HL-60 (cell line): ENCODE results near the gene GRID1.

Experiments
- POLR2AphosphoS5 ChIP-seq: IDR thresholded peaks from 2 replicates; pipeline ENCODE4 v1.6.1; 2012; ENCODE audit warnings: low read depth
- TF ChIP-seq, protein P1 (sequence below): IDR thresholded peaks from one replicate; pipeline ENCODE4 v1.5.1; 2011; ENCODE audit warnings: low read length, control low read depth, inconsistent platforms; ENCODE audit not compliant: insufficient read depth

DNA sequence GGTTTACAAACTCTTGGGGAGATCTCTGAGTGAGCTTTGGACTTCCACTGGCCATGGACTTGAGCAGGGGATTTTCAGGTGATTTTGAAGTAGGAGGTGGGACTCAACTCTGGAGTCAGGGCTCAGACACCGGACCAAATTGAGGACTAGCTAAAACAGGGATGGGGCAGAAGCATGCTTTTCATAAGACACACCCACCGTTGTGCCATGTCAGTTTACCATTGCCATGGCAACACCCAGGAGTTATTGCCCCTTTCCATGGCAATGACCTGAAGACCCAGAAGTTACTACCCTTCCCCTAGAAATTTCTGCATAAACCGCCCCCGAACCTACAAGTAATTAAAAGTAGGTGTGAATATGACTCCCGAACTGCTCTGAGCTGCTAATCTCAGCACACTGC, 320.7 kb downstream of the GRID1 start:
- TF ChIP-seq, protein P1, sequence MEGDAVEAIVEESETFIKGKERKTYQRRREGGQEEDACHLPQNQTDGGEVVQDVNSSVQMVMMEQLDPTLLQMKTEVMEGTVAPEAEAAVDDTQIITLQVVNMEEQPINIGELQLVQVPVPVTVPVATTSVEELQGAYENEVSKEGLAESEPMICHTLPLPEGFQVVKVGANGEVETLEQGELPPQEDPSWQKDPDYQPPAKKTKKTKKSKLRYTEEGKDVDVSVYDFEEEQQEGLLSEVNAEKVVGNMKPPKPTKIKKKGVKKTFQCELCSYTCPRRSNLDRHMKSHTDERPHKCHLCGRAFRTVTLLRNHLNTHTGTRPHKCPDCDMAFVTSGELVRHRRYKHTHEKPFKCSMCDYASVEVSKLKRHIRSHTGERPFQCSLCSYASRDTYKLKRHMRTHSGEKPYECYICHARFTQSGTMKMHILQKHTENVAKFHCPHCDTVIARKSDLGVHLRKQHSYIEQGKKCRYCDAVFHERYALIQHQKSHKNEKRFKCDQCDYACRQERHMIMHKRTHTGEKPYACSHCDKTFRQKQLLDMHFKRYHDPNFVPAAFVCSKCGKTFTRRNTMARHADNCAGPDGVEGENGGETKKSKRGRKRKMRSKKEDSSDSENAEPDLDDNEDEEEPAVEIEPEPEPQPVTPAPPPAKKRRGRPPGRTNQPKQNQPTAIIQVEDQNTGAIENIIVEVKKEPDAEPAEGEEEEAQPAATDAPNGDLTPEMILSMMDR, result no peak
- TF ChIP-seq POLR2AphosphoS5, result no peak
